ENCODE results near the gene AMFR.

The AMFR gene

GRCh38 chr16:56349711-56350161, 75.6 kb downstream of the AMFR start:
- no peak for TF ChIP-seq TAF1 (IDR thresholded peaks at IDR 0.05; ENCODE audit: borderline replicate concordance, low read depth, low read length)
- no peak for TF ChIP-seq POLR2A (IDR thresholded peaks at IDR 0.05; ENCODE audit: low read depth, low read length)
- TF ChIP-seq POLR2AphosphoS5 (IDR thresholded peaks at IDR 0.05; ENCODE audit: low read depth, low read length) = no peak
- FAIRE-seq = no peak
- no peak for DNase-seq (ENCODE audit: insufficient read length)

GRCh38 chr16:56349086-56349415, 76.3 kb downstream of the AMFR start:
- no peak for FAIRE-seq

GRCh38 chr16:56348168-56349085, 76.9 kb downstream of the AMFR start:
- no peak for FAIRE-seq
- no peak for DNase-seq (ENCODE audit: insufficient read length)
- TF ChIP-seq POLR2AphosphoS5 (IDR thresholded peaks at IDR 0.05; ENCODE audit: low read depth, low read length) (no peak), POLR2A (IDR thresholded peaks at IDR 0.05; ENCODE audit: low read depth, low read length) (no peak), TAF1 (IDR thresholded peaks at IDR 0.05; ENCODE audit: borderline replicate concordance, low read depth, low read length) (no peak)

More at GRCh38 chr16:56349086-56349415, 76.3 kb downstream of the AMFR start:
- no peak for DNase-seq (ENCODE audit: insufficient read length)
- TF ChIP-seq TAF1 (IDR thresholded peaks at IDR 0.05; ENCODE audit: borderline replicate concordance, low read depth, low read length) (no peak), POLR2AphosphoS5 (IDR thresholded peaks at IDR 0.05; ENCODE audit: low read depth, low read length) (no peak), POLR2A (IDR thresholded peaks at IDR 0.05; ENCODE audit: low read depth, low read length) (no peak)

DNA sequence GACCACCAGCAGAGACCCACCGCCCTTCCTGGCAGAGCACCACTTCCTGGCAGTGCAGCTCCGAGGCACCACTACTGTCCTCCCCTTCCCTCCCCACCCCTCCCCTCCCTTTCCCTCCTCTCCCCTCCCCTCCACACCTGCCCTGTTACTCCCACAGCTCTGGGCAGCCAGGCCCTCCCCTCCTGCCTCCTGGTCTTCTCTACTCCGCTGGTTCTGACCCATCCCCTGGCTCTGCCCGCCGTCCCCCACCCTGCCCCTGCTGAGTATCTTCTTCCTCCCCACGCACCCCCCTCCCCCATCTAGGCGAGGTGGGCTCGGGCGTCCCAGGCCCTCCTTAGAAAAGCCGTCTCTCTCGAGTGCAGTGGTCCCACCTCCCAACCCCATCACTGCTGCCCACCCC, 77.7 kb downstream of the AMFR start:
- DNase-seq (ENCODE audit: insufficient read length) = no peak
- TF ChIP-seq POLR2A (IDR thresholded peaks at IDR 0.05; ENCODE audit: low read depth, low read length) (no peak), TAF1 (IDR thresholded peaks at IDR 0.05; ENCODE audit: borderline replicate concordance, low read depth, low read length) (no peak), POLR2AphosphoS5 (IDR thresholded peaks at IDR 0.05; ENCODE audit: low read depth, low read length) (no peak)
- no peak for FAIRE-seq

GRCh38 chr16:56347166-56347565, 78.2 kb downstream of the AMFR start:
- no peak for FAIRE-seq
- TF ChIP-seq POLR2A (IDR thresholded peaks at IDR 0.05; ENCODE audit: low read depth, low read length) = no peak
- DNase-seq (ENCODE audit: insufficient read length) = no peak

- FAIRE-seq = no peak
- TF ChIP-seq POLR2A (IDR thresholded peaks at IDR 0.05; ENCODE audit: low read depth, low read length) (no peak), POLR2AphosphoS5 (IDR thresholded peaks at IDR 0.05; ENCODE audit: low read depth, low read length) (no peak), TAF1 (IDR thresholded peaks at IDR 0.05; ENCODE audit: borderline replicate concordance, low read depth, low read length) (no peak)
- no peak for DNase-seq (ENCODE audit: insufficient read length)
Observed at GRCh38 chr16:56346131-56346890, 79.0 kb downstream of the AMFR start.

- no peak for DNase-seq (ENCODE audit: insufficient read length)
- FAIRE-seq = no peak
- no peak for TF ChIP-seq POLR2AphosphoS5 (IDR thresholded peaks at IDR 0.05; ENCODE audit: low read depth, low read length)
- no peak for TF ChIP-seq POLR2A (IDR thresholded peaks at IDR 0.05; ENCODE audit: low read depth, low read length)
- no peak for TF ChIP-seq TAF1 (IDR thresholded peaks at IDR 0.05; ENCODE audit: borderline replicate concordance, low read depth, low read length)
Observed at GRCh38 chr16:56345406-56346050, 79.8 kb downstream of the AMFR start.

- TF ChIP-seq POLR2A (IDR thresholded peaks at IDR 0.05; ENCODE audit: low read depth, low read length) = no peak
- FAIRE-seq (no peak), DNase-seq (ENCODE audit: insufficient read length) (no peak)
Observed at GRCh38 chr16:56344518-56345405, 80.6 kb downstream of the AMFR start.

DNA sequence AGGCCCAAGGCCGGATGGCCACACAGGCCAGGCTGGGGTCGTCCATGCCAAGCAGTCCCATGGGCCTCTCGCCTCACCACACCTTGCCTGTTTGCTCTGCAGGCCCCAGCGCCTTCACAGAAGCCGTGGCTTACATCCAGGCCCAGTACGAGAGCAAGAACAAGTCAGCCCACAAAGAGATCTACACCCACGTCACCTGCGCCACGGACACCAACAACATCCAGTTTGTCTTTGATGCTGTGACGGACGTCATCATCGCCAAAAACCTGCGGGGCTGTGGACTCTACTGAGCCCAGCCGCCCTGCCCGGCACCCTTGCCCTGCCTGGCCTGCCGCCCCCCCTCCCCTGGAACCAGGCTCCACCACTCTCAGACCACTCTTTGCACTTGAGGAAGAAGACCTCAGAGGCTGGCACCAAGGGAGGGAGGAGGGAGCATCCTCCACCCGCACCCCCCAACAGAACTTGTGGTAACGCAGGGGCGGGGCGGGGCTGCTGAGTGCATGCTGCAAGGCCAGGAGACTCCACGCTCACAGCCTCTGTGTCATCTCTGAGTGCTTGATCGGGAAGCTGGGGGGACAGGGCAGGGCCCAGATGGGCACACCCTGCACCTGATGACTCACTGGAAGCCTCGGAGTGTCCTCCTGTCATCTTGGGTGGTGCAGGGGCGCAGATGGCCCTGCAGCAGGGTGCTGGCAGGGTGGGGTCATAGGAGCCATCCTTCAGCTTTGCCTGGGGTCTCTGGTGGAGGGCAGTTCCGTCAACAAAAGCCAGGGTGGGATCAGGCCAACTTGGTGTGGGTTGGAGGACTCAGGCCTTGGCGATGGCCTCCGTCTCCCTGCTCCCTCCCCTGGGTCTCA, 81.5 kb downstream of the AMFR start:
- FAIRE-seq = no peak
- TF ChIP-seq TAF1 (IDR thresholded peaks at IDR 0.05; ENCODE audit: borderline replicate concordance, low read depth, low read length) = no peak
- no peak for TF ChIP-seq POLR2A (IDR thresholded peaks at IDR 0.05; ENCODE audit: low read depth, low read length)
- no peak for TF ChIP-seq POLR2AphosphoS5 (IDR thresholded peaks at IDR 0.05; ENCODE audit: low read depth, low read length)
- DNase-seq (ENCODE audit: insufficient read length) = no peak

All from GM12892 (cell line).